ENCODE data around the gene C3orf33.

C3orf33 gene

DNA sequence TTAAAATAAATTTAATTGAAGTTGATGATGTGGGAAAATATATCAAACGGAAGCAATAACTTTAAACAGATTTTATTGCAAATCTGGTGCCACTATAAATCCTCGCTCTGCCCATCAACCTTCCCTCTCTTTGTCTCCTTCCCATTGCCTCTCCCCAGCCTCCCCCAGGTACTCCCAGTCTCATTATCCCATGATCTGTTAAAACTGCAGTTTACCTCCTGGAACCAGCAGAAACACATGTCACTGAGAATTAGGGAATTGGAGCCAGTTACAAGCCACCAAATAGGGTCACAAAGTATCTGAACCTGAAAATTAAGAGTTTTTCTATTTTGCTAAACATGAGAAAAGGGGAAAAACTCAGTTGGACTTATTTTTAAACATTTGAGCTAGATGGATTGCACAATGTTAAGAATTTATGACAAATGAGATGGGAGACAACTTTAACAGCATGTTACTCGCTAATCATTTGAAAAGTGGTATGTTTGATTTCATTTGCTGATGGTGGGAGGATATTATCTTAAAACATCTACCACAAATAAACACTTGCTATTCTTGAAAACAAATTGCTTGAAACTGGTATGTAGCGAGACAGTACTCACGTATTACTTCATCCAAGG, 63.6 kb downstream of the C3orf33 start:
- no peak for DNase-seq (ENCODE audit: low read depth, low spot score)

DNA sequence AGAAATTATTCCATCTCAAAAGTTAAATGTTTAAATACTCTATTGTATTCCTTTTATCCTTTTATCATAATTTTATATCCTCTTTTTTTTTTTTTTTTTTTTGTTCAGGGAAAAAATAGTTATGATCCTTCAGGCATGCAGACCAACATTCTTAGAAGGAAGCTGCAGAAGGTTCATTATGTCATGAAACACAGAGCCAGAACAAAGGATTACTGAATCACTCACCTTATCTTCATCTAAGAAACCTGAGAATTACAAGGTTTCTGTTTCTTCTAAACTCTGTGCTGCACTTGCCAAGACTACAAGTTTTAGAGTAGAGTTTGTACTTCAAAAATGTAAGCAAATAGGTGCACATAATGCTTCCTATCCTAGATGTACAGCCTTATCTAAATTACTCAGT, 64.5 kb downstream of the C3orf33 start:
- DNase-seq (ENCODE audit: low read depth, low spot score), result no peak

DNA sequence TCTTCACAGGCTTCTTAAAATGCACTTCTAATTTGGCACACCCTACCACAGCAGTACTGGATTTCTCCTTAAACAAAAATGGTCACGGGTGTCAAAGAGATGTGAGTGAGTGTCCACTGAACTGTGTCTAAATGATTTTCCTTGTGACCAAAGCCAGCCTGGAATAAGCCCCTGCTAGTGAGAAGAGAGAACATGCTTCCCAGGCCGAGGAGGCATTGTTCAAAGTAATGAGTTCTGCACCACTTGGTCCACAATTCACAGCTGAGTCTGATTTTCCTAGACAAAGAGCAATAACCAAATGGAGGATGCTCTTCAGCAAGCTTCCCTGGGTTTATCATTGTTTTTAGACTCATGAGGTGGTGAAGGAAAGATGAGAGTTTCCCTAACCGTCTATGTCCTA, 65.0 kb downstream of the C3orf33 start:
- no peak for DNase-seq (ENCODE audit: low read depth, low spot score)

DNA sequence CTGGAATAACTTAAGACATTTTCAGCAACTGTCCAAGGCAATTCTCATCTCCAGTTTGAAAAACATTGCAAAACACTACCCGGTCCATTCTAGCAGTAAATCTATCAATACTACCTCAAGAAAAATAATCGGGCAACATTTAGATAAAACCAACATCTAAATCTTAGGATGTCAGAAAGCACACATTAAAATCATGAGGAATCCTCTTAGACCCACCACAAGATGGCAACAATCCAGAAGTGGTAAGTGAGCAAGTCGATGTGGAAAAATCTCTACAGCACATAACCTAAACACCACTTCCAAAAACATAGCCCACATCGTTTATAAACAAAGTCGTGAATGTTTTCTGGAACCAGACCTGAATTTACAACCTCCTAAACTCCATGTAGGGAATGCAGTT, 66.9 kb downstream of the C3orf33 start:
- DNase-seq (ENCODE audit: low read depth, low spot score), result no peak

DNA sequence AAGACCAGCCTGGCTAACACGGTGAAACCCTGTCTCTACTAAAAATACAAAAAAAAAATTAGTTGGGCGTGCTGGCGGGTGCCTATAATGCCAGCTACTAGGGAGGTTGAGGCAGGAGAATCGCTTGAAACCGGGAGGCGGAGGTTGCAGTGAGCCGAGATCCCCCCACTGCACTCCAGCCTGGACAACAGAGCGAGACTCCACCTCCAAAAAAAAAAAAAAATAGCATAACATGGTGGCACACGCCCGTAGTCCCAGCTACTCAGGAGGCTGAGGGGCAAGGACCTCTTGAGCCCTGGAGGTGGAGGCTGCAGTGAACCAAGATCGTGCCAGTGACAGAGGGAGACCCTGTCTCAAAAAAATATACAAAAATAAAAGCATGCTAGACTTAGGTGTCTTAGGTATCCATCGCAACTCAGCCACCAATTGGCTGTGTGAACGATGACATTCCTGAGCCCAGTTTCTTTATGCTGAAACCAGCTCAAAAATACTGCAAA, 67.5 kb downstream of the C3orf33 start:
- no peak for DNase-seq (ENCODE audit: low read depth, low spot score)

DNA sequence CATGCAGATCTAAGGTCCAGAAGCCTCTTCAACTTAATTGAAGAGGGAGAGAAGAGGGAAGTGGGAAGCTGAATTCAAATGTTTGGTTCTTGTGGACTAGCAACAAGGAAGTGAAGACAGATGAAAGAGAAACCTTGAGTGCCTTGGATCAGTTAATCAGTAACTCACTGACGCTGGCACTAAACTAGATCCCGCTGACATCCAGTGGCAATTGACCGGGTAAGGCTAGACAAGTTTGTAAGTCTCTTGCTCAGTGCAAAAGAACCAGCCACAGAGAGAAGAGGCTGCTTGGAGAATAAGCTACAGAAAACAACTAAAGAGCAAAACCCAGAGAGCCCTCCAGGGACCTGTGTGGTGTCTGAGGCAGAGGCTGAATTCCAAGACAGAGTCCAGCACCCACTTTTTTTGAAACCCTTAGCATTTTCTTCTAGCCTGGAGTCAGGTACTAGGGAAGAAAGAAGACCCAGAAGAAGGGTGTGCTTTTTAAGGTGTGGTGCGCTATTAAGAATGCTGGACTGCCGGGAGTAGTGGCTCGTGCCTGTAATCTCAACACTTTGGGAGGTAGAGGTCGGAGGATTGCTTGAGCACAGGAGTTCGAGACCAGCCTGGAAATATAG, 68.1 kb downstream of the C3orf33 start:
- DNase-seq (ENCODE audit: low read depth, low spot score), result peak; percentile 60

DNA sequence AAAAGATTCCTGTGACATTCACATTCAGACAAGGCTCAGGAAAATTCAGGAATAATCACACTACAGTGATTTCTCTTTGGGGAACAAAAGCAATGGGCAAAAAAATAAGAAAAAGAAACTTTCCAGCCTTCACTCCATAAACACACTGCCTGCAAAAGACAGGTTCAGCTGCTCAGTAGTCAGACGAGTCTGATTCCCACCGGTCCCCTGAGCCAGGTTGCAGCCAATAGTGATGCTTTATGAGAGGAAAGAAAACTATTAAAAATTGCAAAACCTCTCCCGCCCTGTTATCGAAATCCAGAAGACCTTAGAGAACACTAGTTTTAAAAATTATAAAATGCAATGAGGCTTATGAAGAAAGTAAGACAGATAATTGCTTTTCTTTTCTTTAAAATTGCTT, 69.7 kb downstream of the C3orf33 start:
- DNase-seq (ENCODE audit: low read depth, low spot score), result no peak

GRCh38 chr3:155730843-155731242, 75.2 kb downstream of the C3orf33 start:
- DNase-seq (ENCODE audit: low read depth, low spot score), result no peak

DNA sequence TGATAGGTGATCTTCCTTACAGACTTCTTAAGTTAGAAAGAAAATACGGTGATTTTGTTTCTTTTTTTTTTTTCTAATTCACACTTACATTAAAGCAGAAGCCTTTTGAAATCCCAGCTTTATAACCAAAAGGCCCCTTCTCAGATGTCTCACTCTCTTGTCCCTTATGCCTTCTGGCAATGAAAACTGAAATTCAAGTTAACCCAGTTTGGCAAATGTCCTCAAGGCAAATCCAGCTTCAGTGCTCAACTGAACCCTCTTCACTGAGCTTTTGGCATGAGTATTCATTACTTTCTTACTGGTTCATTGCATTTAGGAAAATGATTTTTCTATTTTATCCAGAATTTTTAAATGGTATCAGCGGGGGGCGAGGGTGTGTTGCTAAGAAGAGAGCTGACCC, 78.2 kb downstream of the C3orf33 start:
- DNase-seq (ENCODE audit: low read depth, low spot score), result peak; percentile 69

GRCh38 chr3:155714295-155714718, 91.8 kb downstream of the C3orf33 start:
- DNase-seq (ENCODE audit: low read depth, low spot score), result peak; percentile 69
